ENCODE data around the gene MAGI3.

MAGI3 gene

DNA sequence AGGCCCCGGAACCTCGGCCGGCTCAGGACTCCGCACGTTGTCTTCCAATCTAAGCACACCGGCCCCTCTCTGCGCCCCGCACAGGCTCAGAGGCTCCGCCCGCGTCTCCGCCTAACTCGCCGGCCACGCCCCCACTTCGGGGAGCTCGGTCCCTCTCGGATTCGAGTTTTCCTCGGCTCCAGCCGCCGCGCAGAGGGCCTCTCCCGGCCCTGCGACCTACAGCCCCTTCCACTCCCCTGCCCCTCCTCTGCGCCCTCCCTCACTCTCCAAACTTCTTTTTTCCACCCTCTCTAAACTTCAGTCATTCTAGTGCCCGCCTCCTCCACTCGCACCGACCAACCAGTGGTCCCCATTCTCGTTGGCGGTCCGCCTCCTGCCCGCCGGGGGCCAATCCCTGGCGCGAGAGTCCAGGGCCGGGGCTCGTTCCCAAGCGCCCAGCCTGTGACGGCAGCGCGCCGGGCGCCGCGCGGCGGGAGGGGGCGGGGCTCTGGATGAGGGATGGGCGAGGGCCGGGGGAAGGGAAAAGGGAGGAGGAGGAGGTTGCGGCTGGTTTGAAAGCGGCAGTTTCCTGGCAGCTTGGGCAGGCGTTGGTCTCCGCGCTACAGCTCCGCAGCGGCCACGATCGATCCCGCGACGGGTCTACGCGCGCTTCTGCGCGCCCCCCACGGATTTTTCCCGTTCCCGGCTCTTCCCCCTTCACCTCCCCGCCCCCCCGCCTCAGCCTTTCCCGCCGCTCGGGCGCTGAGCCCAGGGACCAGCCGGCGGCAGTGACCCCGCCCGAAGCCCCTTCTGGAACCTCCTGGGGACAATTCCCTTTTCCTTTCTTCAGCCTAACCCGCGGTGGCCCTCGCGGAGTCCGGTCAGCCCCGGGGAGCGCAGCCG, at the start of gene MAGI3:
MAGI3 (plus strand) TSS at position 563 of the 882 bp plus-strand sequence. CDS start 519 bp downstream, outside the sequence.
- peak; percentile 95 for DNase-seq

DNA sequence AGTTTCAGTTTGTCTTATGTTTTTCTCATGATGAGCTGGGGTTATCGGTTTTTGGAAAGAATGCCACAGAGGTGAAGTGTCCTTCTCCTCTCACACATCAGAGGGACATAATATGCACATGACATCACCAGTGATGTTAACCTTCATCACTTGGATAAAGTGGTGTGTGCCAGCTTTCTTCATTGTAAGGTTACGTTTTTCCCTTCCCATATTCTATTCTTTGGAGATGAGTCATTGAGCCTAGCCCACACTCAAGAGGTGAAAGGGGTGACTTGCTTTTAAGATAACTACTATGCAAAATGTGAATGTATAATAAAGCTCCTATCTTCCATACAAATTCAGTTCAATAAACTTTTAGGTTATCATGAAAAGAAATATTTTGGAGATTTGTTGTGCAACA, 36.7 kb upstream of the MAGI3 start:
- no peak for DNase-seq

DNA sequence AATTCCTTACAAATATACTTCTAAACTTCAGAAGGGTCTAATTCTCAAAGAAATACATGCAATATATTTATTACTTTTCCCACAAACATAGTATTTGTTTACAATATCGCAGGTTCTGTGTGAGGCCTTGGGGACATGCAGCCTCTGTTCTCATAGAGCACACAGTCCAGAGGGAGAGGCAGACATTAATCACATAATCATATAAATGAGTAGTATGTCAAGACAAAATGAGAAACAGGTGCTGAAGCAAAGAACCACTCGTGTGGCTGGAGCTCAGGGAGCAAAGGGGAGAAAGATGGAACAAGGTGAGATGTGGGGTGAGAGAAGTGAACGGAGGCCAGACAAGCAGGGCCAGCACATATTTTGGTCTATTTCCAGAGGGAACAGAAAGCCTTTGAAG, 26.4 kb upstream of the MAGI3 start:
- DNase-seq, result no peak

DNA sequence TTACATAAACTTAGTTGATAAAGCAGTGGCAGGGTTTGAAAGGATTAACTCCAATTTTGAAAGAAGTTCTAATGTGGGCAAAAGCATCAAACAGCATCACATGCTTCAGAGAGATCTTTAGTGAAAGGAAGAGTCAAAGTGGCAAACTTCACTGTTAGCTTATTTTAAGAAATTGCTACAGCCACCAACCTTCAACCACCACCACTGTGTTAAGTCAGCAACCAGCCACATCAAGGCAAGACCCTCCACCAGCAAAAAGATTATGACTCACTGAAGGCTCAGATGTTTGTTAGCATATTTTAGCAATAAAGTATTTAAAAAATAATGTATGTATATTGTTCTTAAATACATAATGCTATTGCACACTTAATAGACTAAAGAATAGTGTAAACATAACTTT, 21.3 kb upstream of the MAGI3 start:
- DNase-seq, result no peak

DNA sequence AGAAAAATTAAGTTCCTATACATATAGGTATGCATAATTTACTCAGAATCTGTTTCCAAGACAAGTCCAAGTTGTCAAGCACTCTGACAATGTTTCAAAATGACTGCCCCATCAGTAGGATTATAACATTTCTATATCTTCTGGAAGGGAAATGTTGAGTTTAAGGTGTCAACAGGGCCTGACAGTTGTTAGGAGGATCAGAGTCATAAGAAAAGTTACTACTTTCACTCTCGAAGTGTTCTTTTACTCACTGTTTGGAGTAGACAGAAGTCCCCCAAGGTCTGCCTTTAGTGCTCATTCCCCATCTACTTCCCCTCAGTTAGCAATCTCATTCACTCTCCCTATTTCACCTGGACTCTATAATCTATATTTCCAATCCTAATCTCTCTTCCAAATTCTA, 20.6 kb upstream of the MAGI3 start:
- no peak for DNase-seq

DNA sequence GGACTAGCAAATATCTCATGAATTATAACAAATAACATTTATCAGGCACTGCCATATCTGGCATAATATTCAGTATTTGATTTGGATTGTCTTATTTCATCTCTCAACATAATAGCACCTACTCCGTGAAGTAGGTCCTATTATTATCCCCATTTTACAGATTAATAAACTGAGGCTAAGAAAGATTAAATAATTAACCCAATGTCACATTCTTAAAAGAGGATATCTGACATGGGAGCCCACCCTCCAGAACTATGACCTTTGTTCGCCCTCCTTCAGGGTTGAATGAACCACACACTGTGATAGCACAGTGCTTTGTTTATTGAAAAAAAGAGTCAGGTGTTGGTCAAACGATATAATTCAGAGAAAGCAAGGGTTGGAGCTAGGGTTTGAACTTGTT, 19.4 kb upstream of the MAGI3 start:
- no peak for DNase-seq

DNA sequence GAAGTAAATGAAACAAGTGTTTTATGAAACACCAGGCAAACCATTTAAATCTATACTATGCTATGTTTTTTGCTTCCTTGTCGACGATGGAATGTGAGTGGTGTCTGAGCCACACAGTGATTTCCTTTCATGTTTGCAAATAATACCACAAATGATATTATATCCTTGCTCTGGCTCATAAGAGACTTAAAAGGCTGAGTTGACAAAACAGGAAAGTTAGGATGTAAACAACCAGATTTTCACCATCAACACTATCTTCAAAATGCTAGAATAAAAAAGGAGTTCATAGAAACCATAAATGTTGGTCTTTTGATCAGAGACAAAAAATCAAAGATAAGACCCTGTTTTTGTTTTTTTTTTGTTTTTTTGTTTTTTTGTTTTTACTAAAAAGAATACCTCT, 17.8 kb upstream of the MAGI3 start:
- no peak for DNase-seq

DNA sequence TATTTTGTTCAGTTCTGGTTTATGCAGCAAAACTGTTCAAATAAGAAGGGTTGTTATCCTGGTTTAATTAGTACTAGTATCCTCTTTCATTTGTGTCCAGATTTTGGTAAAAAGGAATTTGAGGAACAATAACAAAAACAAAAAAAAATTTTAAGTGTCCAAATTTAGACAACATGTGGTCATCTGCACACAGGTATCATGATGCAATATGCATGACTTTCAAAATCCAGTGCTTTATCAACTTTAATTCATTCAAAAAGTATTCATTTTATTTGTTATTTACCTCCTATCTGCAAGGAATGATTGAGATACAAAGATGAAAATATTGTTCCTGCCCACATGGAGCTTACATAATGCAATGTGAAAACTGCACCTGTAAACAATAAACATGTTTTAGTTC, 16.7 kb upstream of the MAGI3 start:
- DNase-seq, result no peak

DNA sequence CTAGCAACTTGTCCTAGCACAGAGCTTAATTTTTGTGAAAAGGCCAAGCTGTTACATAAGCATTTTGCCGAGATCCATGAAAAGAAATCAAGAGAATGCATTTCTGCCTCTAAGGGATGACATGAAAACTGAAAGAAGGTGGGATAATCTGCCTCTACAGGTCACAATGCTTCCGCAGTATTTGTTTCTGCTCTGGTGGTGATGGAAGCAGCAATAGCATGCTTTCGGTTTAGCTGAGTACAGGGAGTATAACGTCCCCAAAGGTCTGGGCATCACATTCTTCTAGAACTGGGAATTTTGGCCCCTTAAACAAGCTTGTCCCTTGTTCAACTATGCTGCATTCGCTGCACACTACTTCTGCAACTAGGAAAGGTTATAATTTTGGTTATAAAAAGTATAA, 14.4 kb upstream of the MAGI3 start:
- no peak for DNase-seq

DNA sequence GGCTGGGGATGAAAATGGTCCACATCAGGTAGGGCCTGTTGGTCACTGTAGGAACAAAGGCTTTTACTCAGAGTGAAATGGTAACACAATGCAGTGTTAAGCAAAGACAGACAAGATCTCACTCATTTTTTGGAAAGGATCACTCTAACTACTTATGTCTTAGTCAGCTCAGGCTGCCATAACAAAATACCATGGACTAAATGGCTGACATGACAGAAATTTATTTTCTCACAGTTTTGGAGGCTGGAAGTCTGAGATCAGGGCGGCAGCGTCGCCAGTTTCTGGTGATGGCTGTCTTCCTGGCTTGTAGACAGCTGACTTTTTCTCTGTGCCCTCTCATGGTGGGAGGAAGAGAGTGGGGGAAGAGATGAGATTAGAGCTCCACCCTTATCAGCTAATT, 10.2 kb upstream of the MAGI3 start:
- DNase-seq, result no peak

DNA sequence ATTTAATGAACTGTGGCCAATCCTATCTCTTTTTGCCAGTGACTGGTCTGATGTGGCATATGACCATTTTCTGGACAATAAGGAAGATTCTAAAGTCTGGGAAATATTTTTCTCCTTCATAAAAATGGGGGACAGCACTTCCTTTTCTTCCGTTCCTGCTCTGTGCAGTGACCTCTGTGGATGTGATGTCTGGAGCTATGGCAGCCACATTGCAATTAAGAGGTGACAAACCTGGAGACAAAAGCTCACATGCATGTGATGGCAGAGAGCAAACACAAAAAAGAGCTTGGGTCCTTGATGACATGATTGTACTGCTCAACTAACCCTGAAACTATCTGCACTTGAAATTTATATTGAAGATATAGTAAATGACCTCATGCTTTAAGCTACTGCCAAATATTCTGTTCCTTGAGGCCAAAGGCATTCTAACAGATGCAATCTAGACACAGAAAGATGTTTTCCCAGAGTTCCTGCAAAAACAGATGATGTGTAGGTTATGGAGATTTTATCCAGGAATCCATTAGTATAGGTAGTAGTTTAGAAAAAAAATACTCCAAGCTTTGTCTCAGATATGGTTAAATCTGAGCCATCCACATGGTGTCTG, 2.2 kb upstream of the MAGI3 start:
- DNase-seq, result no peak

DNA sequence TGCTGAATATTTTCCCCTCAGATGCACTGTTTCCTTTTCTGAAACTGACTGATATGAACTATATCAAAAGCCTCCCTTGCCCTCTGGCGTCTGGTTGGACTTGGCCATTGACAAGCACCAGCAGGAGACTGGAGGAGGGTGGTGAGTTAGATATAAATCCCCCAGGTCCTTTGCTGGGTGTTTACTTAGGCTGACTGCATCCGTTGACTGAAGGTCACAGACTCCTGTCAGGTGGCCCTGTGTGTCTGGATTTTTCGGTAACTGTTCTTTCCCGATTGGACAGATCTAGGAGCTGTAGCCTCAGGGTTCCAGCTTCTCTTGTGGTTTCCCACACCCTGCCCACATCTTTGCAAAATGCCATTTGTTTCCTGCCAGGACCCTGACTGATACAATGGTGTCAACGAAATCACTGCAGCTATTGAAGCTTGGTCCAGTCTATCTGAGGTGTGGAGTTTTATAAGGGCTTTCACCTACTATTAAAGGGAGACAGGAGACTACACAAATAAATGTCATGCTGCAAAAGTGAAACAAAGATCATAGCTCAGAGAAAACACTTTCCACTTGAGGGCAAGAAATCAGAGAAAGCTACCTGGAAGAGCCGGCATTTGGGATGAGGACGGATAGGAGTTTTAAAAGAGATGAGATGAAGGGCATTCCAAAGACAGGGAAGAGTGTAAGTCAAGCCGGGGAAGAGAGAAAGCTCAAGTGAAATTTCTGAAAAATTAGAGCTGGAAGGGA, 1.5 kb upstream of the MAGI3 start:
- no peak for DNase-seq

DNA sequence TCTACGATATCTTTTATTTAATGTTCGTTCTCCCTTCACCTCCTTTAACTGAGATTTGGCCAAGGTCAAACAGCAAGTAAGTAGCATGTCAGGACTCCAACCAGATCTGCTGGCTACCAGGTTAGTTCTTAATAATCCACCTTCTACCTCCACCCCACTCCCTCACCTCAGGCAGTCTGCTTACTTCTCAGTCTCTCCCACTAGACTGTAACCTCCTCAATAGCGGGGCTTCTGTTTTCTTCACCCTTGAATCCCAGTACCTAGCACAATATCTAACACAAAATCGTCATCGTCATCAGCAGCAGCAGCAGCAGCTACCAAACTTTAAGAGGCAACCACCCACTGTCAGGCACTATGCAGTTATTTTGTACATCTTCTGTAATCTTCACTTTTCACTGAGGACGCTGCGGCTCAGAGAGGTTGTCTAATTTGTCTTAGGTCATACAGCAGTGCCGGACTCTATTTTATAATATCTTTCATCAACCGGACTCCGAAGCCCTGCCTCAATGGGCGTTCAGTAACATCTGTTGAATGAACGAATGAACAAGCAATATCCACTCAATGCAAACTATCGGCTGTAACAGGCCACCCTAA, 859 bp upstream of the MAGI3 start:
- no peak for DNase-seq

DNA sequence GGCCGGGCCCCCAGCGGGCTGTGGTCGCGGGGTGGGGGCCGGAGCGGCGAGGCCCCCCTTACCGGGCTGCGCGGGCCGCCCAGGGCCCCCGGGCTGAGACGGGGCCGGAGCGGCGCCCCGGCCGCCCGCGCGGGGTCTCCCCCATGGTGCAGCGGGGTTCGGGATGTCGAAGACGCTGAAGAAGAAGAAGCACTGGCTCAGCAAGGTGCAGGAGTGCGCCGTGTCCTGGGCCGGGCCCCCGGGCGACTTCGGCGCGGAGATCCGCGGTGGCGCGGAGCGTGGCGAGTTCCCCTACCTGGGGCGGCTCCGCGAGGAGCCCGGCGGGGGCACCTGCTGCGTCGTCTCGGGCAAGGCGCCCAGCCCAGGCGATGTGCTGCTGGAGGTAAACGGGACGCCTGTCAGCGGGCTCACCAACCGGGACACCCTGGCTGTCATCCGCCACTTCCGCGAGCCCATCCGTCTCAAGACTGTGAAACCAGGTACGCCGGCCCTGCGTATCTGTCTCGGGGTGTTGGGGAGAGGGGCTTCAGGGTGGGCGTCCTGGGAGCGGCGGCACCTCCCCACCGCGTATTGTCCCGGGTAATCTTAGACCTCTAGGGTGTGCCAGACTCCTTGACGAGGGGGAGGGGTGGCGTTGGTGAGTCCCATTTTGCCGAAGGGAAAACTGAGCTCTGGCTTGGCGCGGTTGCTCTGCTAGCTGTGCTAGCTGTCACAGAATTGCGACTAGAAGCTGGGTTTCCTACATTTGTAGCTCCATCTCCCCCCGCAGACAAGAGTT, 745 bp downstream of the MAGI3 start:
- peak; percentile 51 for DNase-seq

DNA sequence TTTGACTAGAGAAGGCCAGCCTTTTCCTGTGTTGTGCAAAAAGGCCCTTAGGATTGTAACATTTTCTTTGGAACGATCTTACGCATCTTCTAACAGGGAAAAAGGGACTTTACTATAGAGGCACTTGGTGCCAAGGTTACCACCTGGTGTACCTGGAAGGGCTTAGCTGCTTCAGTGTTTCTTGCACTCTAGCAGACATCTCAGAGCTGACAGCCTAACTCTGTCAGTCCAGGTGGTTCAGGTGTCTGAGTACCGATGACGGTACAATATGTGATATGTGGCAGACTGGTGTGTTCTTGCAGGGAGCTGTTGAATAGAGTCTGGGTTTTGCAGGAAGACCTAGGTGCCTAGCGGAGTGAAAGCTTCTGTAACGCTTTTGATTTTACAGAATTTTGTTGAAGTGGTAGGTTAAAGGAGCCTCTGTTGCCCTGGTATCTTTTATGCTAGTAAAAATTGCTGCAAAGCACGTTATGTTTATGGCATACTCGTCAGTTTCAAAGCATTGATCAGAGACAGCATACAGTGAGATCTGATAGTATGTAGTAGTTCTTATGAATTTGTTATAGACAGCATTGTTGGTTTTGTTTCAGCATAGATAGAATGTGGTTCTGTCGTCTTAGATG, 1.4 kb downstream of the MAGI3 start:
- DNase-seq, result no peak

DNA sequence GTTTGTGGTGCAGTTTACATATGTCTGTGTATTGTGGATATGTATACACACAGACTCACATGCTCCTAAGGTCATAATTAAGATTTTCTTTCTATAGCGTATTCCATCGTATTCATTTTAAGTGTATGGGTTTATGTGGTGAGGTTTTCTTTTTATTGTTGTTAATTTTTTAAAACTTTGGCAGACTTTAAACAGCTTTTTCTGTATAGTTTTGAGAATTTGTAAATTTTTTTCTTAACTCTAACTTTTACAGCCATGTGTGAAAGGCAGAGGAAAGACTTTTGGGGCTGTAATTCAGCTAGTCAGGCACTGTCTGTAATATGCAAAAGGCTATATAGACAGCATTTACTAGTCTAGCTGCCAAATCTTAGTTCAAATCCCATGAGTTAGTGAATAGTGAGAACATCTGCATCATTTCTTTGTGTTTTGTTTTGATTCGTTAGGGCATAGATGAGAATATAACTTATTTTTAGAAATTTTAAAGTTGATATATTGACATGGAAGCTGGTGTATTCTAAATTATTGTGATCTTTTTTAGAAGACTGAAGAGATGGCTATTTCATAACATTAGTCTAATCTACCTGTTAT, 2.3 kb downstream of the MAGI3 start:
- DNase-seq, result no peak

DNA sequence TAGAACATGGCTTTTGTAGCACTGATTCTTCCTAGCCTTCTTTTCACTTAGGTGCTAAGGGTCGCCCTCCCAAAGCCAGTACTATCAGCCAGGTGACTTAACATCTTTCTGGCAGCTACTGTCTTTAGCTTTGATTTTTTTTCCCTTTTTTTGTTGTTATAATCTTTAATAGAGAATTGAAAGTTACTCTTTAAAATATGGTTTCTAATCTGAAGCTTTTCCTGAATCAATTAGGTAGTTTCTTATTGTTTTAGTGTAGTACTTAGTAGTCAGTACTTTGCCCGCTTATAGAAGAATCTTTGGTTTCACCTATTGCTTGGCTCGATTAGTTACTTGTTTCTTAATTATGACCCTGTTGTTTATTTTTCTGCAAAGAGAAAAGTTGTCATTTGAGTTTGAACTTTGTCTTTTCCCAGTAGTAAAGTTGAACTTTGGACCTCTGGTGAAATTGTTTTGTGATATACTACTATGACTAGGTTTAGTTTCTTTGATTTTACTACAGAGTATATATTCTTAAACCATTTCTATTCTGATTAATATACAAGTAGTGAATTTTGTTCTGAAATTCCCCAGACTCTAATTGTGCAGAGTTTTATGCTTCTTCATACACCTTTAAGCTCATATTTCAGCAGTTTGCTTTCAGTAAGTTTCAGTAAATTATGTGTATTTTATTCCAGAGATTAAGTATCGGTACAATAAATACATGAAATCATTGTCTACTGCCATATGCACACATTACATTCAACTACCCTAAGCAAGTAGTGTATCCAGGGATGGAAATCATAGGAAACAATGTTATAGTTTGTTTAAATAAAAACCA, 3.9 kb downstream of the MAGI3 start:
- no peak for DNase-seq

DNA sequence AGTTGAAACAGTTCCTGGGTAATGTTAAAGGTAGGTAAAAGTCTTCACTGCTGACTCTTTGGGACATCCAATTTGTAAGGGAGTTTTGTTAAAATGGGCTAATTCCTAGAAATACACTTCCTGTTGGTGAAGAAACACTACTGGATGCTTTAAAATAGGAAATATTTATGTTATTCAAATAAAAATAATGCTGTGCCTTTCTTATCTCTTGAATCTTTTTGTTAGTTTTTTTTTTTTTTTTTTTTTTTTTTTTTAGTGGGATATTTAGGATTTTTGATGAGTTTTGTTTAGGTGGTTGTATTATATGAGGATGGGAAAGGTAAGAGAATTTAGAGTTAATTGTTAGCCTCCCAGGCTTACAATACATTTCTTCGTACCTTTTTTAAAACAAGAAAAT, 4.5 kb downstream of the MAGI3 start:
- DNase-seq, result no peak

DNA sequence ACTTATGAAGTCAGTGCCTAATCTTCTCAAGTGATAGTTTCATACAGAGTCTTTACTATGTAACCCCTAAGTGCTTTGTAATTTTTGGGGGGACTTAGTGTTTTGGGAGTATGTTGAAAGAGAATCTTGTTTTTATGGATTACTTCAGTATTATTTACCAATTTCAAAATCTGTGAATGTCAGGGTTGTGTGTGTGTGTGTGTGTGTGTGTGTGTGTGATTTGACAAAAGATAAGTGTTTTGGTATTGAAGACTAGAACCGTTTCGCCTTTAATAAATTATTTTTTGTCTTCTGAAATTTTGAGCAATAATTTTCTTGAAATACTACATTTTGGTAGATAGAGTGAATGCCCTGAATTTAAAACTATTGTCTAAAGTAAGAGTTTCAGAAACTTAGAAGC, 5.8 kb downstream of the MAGI3 start:
- no peak for DNase-seq

DNA sequence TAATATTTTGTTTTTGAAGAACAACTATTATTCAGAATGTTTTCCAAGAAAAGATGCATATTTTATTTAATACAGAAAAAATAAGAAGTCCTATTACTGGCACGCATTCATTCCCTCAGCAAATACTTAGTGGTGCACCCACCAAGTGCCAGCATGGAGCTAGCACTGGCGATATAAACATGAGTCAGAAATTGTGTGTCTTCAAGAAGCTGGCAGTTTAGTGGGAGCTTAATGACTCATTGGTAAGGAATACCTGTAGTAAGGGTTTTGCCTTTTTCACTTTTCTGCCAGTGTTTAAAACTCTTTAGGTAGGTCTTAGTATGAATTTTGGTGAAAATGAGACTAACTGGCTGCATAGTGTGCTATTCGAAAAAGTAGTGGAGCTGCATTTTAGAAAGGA, 6.3 kb downstream of the MAGI3 start:
- no peak for DNase-seq

DNA sequence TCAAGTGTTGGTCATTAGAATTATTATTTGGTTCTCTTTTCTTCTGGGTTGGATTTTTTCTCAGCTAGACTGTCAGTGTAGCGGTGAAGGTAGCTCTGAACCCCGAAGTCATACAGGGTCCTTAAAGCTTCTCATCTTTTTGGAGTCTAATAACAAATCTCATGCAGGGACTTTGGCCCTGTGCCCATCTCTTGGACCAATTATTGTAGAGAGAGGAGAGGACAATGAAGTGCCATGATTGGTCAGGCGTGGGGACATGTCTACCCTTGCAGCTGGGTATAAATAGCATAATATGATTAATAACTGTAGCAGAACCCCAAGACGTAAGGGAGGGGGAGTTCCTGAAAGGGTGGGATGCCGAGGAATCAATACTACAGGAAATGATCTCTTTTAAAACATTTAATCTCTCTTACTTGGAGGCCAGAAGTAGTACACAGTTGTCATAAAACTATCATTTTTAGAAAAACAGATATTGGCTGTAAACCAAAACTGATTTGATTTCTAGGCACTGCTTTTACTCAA, 8.8 kb downstream of the MAGI3 start:
- DNase-seq, result no peak

Data from activated naive CD4-positive, alpha-beta T cell treated with anti-CD3 and anti-CD28 coated beads, Interleukin-2, amount 50 U/mL, for 16 hours (primary cell).